GM18951 (cell line): ENCODE data around the gene GRIK3.

ENCODE experiments used
- POLR2A ChIP-seq: IDR thresholded peaks from 4 replicates; pipeline ENCODE4 v1.6.1; 2011; ENCODE audit warnings: mild to moderate bottlenecking; ENCODE audit not compliant: insufficient read length, insufficient read depth; ENCODE audit errors: extremely low read depth
- in situ Hi-C: fragments of 300-500 bp; cut with MboI; formaldehyde crosslinking; loops from one replicate; pipeline ENCODE4 v1.12.0; 2022; ENCODE audit warnings: low sequenced_read_pairs, mixed read lengths, inconsistent platforms; ENCODE audit not compliant: unreplicated experiment

Gene GRIK3

DNA sequence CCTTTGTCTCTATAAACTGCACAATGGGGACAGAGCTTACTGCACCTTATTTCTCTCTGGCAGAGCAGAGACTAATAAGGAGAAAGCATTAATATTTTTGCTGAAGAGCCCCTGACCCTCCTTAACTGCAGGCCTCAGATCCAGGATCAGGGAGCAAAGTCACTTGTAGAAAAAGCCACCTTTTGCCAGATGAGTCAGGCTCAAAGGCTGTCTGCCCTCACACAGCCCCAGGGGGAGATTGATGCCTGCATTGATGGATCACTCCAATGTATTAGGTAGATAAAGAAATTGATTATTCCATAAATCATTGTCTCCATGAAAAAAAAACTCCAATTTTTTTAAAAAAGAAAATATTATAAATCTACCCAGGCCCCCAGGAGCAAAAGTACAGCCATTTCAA lies 15.8 kb downstream of the GRIK3 start:
- no peak for TF ChIP-seq POLR2A
- in situ Hi-C loops: no loop called here

DNA sequence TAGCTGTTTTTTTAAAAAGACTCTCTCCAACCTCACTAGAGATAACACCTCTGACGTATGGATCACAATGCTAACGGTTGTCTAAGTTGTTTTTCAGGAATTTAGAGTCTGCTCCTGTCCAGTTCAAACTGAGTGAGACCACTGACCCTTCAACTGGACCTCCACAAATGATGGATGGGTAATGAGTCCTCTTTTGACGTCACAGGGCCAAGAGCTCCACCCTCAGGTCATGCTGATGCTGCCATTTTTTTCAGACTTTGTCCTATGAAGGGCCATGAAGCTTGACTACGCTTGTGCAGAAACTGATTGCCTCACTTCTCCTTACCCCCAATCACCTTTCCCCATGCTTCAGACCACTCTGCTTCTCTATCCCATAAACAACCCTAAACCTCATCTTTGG lies 16.6 kb downstream of the GRIK3 start:
- in situ Hi-C loops: no loop called here
- TF ChIP-seq POLR2A: no peak

DNA sequence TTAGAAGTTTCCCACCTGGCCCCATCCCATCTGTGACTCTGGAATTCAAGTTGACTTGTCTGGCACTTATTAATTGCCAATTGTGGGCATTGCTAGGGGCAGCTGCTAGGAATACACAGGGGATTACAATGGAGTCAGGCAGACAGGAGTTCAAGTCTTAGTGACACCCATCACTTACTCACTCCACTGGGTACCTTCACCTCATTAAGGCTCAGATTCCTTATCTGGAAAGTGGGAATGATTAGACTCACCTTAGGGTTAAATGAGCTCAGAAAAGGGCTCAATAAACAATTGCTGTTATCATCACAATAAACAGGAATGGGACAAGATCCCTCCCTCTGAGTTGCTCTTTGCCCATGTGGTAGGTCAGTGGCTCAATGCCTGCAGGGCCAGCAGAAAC lies 18.2 kb downstream of the GRIK3 start:
- in situ Hi-C loops: no loop called here
- no peak for TF ChIP-seq POLR2A

DNA sequence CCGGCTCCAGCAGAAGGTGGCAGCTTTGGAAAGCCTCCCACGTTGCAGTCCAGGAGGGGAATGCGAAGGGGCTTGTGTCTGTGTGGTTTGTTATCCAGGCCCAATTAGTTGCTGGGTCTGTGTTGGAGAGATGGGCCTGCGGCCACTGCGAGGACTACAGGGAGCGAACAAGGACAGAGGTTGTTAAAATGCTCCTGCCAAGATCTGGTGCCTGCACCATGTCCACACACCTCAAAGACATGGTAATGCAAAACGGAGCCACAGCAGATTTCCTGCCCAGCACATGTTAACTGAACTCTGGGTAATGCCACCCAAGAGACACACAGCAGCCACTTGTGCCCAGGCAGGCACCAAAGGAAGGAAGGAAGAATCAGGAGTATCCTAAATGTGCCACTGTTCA lies 18.6 kb downstream of the GRIK3 start:
- TF ChIP-seq POLR2A: no peak
- in situ Hi-C loops: no loop called here

DNA sequence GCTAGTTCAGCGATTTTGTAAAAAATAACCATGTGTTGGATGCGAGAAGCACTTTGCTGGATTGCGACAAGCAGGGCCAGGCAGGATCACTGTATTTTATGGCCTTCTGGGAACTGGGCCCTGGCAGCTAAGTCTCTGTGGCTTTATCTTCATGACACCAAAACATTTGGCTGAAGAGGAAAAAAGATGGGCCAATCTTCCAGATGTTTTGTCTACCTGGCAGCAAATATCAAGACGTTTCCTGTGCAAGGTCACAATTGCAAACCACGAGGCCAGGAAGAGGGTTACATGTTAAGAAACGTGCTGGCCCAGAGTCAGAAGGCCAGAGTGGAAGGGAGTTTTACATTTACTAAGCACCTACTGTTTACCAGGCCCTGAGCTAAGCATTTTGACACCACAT lies 22.1 kb downstream of the GRIK3 start:
- no peak for TF ChIP-seq POLR2A
- in situ Hi-C loops: no loop called here

DNA sequence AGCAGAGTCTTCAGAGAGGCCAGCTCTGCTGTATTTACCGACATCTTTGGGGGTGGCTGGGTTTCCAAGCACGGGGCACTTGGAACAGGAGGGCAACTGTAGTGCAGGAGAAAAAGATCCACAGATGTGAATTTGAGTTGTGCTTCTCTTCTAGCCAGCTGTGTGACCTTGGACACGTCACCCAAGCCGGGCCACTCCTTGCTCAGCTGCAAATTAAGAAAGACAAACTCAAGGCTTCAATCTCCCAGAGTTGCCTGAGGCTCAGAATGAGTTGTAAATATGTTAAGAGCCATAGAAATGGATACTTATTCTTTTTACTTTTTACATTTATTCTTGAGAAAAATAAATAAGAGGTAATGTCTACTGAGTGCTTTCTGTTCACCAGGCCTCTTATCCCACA lies 24.3 kb downstream of the GRIK3 start:
- TF ChIP-seq POLR2A: no peak
- in situ Hi-C loops: no loop called here

DNA sequence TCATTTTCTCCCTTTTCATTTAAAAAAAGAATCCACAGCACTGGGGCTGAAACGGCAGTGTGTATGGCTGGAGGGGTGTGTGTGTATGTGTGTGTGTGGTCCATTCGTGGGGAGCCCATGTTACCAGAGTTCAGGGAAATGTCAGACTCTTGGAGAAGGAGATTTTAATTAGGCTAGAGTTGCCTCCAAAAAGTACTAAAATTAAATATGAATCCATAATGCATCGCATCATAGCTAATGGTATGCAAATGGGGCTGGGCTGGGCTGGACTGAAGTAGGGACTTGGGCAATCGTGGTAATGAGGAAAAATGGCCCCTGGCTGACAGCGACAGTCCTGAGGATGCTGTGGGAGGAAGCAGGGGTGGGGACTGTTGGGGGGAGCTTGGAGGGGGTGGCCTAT lies 24.8 kb downstream of the GRIK3 start:
- in situ Hi-C loops: no loop called here
- TF ChIP-seq POLR2A: no peak

DNA sequence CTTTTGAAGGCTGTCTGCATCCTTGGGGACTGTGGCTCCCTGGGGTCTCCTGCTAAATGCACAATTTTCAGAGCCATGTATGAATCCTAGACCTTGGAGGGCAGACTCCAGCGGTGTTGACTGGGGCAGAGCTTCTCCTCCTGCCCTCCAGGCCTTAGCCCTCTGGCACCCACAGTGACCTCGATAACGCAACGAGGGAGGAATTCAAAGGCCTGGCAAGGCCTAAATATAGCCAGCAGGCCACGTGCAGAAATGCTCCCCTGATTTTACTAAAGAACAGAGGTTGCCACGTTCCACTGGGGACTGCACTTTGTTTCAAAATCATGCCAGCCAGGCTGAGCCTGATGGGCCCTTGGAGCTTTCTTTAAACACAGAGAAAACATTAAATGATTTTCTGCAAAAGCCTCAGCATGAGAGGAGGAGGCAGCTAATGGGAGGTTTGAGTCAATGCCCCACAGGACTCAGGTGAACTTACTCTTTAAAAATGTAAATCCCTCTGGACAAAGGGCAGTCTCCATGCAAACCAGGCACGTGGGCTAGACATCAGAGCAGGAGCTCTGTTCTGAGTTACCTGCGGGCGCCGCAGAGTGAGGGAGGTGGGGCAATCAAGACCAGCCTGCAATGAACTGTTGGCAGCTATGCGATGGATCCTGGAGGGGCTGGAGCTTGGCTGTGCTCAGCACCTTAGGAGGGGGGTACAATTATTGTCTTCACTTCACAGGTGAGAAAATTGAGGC lies 28.0 kb downstream of the GRIK3 start:
- no peak for TF ChIP-seq POLR2A
- in situ Hi-C loops: no loop called here

DNA sequence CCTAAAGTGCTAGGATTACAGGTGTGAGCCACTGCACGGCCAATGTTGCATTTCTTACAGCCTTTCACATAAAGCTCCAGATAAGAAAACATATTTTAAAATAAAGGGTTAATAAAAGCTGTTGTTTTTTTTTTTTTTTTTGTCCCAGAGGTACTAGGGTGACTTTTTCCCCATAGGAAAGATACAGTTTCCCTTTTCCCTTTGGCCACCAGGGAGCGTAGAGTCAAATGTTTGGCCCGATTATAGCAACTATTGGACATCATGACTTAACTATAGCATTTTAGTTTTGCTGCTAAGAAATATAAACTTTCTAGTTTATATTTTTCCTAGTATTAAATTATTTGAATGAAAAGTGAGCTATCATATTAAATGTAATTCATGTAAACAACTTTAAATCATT lies 31.4 kb downstream of the GRIK3 start:
- TF ChIP-seq POLR2A: no peak

DNA sequence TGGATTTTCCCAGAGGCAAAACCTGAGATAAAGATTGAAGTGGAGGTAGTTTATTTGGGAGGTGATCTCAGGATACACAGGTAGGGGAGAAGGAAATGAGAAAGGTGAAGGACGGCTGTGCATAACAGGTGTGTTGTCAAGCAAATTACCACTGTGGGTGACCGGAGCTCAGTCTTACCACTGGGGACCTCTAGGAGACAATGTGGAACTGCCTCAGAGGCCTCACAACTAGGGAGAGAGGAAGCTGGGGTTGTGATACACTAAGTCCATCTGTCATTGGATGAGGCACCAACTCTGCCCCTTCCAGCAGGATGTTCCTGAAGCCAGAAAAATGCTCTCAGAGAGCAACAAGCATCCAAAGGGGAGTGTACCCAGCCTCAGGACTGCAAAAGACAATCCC lies 32.6 kb downstream of the GRIK3 start:
- TF ChIP-seq POLR2A: no peak
- in situ Hi-C loops: no loop called here

More for the DNA sequence above, 31.4 kb downstream of the GRIK3 start:
- in situ Hi-C loops: no loop called here

DNA sequence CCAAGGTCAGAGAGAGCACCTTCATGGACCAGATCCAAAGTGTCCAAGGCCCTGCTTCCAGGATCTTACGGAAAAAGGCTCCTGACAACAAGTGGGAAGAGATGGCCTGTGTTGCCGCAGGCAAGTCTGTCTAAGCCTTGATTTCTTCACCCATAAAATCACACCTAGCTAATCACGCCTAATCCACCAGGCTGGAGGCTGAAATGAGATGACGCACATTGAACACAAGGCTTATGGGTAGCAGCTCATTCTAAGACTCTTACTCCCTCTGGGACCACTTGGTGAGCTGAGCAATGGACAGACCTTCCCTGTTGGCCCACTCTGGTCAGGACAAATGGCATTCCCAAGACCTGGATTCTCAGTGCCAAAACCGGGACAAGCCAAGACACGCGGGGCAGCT lies 38.2 kb downstream of the GRIK3 start:
- in situ Hi-C loops: no loop called here
- TF ChIP-seq POLR2A: no peak

DNA sequence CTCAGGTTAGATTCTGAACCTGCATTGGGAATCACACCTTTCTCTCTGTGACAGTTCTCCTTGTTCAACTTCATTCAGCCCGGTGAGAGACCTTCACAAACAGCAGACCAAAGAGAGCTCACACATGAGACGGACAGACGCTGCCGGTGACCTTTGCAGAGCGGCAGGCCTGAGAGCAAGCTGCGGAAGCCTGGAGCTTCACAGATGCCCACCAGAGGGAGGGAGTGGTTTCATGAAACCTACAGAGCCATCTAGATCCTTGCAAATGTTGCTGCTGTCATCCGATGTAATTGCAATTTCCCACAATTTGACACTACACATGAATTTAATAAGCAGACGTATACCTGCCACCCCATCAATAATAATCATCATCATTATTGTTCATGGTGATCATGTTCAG lies 39.4 kb downstream of the GRIK3 start:
- in situ Hi-C loops: no loop called here
- no peak for TF ChIP-seq POLR2A

DNA sequence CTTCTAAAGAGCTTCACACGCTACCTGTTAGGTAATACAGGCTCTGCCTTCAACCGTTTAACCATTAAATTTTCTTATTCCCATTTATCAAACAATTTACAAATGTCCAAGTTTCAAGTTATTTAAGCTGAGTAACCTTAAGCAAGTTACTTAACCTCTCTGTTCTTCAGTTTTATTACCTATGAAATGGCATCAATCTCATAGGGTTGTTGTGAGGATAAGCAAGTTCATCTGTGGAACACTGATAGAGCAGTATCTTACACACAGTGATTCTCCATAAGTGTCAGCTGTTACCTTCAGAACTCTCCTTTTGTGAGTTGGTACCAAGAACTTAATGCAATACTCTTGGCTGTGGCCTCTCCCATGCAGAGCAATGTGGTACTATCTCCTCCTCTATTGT lies 40.0 kb downstream of the GRIK3 start:
- no peak for TF ChIP-seq POLR2A

DNA sequence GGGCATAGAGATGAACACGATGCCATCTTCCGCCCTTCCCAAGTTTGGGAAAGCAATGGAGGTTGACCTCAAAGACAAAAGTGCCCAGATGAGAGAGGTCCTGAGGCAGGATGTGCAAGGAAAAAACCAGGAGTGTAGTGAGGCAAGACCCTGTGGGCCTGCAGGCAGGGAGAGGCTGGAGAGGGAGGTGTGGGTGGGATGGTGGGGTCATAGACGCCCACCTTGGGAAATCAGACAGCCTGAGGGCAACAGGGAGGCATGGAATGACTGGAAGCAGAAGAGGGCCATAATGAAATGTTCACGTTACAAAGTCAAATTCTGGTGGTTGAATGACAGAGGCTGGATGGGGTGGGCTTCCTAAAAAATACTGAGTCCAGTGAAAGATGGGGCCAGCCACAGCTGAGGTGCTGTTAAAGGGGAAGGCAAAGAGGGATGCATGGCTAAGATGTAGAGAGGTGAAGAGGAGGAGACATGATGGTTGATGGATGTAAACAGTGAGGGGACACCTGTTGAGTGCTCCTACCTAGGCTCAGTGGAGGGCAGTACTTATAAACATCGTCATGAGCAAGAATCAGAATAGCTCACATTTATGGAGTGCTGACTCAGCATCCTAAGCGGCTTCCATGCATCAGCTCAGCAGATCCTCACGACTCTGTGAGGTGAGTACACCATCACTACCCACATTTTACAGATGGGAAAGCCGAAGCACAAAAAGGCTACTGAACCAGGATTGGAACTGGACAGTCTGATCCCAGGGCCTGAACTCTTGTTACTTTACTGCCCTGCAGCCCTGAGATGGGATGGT lies 42.0 kb downstream of the GRIK3 start:
- in situ Hi-C loops: no loop called here
- no peak for TF ChIP-seq POLR2A

More for the DNA sequence above, 40.0 kb downstream of the GRIK3 start:
- in situ Hi-C loops: no loop called here
